Suppressor macrophage treated with lipopolysaccharide for 4 hours (primary cell): ENCODE data around the gene SMURF2.
"Not testable (repeated sequence)": the region's sequence is repeated elsewhere in the genome, so short reads cannot be mapped to it uniquely, and the experiment has no call there.

ENCODE experiments used
- DNase-seq: peaks from one replicate; pipeline ENCODE4 v3.0.0-alpha.2; 2020

SMURF2 gene

DNA sequence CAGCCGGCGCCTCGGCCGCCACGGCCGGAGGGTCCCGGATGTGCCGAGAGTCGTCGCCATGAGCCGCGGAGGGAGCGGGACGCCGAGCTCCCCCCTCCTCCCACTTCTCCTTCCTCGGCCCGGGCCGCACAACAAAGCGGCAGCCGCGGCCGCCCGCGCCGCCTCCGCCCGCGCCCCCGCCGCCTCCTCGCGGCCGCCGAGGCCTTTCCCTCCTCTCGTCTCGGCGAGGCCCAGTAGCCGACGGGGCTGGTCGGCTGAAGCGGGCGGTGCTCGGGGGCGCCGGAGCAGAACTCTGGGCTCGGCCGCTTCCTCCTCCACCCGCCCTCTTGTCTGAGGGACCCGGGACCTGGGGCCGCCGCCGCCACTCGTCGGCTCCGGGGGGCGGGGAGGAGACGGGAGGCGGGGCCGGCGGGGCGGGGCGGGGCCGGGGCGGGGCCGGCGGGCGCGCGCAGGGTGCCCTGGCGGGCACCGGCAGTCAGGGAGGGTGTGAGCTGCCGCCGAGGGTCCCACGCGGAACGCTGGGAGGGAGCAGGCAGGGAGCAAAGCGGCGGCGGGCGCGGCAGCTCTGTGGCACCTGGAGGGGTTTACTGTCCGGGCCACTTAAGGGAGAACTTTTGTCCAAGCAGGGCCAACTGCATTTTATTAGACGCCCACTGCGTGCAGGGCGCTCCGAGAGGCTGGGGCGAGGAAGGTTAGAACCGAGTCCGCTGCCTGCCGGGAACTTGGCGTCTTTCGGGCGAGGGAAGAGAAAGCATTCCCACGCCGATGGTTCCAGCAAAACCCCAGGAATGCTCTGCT lies at the start of gene SMURF2:
Gene SMURF2, minus strand, starts transcription at position 332 of the 798 bp plus-strand sequence. CDS start 427 bp downstream, outside the sequence.
- peak; percentile 90 for DNase-seq

DNA sequence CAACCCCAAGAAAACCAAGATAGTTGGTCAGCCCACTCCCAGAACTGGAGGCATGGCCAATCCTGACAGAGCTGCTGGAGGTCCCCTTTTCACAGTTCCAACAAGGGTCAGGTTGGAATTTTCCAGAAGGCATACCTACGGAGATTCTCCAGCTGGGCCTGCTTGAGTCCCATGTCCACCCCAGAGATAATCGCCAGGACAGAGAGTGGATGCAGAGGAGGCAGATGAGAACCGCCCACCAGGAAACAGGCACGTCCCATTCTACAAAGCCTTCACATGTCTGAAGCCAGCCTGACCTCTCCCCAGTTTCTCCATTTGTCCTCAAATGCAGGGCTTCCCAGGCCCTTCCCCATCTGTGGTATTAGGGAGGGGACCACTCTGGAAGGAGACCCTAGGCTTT lies 47.4 kb upstream of the SMURF2 start:
- DNase-seq = no peak

DNA sequence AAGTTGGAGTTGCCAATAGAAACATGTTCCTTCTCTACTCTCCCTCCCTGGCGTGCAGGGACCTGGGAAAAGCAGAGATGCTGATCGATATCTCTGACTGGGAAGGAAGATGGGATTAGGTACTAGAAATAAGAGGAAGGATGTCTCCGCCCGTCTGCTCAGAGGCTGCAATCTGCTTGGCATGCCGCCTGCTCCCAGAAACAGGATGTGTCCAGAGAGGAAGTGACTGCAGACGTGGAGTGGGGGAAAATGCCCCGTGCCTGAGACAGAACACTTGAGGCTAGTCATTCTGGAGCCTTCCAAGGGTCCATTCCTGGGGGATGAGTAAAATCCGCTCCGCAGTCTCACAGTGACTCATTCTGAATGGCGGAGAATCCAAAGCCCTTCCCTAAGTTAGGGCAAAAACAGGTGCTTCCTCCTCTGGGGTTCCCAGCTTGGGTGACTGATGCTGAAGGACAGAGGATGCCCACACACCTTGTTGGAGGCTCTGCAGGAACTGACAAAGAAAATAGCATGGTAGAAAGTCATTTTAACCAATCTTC lies 45.0 kb upstream of the SMURF2 start:
- peak; percentile 95 for DNase-seq

GRCh38 chr17:64706224-64707049 lies 44.3 kb upstream of the SMURF2 start:
- peak; percentile 89 for DNase-seq

GRCh38 chr17:64702815-64703214 lies 40.7 kb upstream of the SMURF2 start:
- no peak for DNase-seq

DNA sequence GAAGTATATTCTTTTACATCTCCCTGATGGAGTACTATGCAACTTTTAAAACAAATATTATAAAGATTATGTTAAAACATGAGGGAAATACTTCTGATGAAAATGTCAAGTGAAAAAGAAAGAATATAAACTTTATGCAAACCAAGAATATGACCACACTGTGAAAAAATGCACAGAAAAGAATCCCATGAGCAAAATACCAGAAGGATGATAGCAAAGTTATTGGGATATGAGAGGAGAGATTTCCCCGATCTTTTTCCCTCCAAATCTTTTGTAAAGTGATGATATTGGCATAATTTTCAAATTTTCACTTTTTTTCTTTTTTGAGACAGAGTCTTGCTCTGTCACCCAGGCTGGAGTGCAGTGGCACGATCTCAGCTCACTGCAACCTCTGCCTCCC lies 36.6 kb upstream of the SMURF2 start:
- no peak for DNase-seq

DNA sequence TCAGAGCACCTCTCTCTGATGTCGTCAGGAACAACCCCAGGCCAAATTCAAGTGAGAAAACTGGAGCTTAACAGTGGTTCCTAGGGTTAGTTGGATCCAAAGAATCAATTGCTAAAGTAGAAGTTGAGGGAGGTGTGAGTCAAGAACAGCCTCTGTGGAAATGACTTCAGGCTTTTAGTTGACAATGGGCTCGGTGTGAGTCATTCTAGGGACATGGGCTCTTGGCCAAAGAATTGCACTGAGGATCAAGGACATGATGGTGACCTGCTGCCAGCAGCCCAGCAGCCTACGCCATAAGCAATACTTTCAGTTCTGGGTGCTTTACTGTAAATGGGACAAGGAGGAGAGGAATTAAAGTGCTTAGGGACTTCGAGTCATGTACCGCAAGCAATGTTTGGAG lies 32.1 kb upstream of the SMURF2 start:
- DNase-seq = peak; percentile 98

GRCh38 chr17:64692187-64692586 lies 30.1 kb upstream of the SMURF2 start:
- peak; percentile 68 for DNase-seq

- no peak for DNase-seq
These were observed 27.0 kb upstream of the SMURF2 start for GRCh38 chr17:64689106-64689505.

DNA sequence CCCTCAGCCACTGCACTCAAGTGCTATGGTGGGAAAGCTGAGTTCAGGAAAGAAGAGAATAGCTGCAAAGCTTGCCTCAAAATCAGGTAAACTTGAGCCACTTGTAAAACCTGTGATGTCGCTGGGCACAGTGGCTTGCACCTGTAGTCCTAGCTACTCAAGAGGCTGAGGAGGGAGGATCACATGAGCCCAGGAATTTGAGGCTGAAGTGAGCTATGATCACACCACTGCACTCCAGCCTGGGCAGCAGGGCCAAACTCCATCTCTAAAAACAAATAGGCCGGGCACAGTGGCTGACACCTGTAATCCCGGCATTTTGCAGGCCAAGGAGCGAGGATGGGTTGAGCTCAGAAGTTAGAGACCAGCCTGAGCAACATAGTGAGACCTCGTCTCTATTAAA lies 26.4 kb upstream of the SMURF2 start:
- DNase-seq = no peak

GRCh38 chr17:64687961-64688360 lies 25.9 kb upstream of the SMURF2 start:
- no peak for DNase-seq

GRCh38 chr17:64687376-64687775 lies 25.3 kb upstream of the SMURF2 start:
- no peak for DNase-seq

GRCh38 chr17:64686705-64687104 lies 24.6 kb upstream of the SMURF2 start:
- DNase-seq = no peak

DNA sequence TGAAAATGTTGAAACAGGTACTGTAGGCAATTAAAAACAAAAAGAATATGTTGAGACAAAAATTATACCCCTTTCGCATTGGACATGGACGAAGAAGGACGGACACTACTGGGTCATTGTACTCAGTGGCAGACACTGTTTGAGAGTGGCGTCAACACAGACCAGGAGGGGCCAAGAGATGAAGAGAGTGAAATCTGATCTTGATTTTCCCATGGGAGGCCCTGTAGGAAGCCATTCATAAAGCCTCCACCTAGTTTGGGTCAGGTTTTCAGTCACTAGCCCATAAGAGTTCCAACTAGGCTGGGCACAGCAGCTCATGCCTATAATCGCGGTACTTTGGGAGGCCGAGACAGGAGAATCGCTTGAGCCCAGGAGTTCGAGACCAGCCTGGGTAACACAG lies 23.6 kb upstream of the SMURF2 start:
- no peak for DNase-seq

- no peak for DNase-seq
These were observed 21.7 kb upstream of the SMURF2 start for GRCh38 chr17:64683796-64684195.

DNA sequence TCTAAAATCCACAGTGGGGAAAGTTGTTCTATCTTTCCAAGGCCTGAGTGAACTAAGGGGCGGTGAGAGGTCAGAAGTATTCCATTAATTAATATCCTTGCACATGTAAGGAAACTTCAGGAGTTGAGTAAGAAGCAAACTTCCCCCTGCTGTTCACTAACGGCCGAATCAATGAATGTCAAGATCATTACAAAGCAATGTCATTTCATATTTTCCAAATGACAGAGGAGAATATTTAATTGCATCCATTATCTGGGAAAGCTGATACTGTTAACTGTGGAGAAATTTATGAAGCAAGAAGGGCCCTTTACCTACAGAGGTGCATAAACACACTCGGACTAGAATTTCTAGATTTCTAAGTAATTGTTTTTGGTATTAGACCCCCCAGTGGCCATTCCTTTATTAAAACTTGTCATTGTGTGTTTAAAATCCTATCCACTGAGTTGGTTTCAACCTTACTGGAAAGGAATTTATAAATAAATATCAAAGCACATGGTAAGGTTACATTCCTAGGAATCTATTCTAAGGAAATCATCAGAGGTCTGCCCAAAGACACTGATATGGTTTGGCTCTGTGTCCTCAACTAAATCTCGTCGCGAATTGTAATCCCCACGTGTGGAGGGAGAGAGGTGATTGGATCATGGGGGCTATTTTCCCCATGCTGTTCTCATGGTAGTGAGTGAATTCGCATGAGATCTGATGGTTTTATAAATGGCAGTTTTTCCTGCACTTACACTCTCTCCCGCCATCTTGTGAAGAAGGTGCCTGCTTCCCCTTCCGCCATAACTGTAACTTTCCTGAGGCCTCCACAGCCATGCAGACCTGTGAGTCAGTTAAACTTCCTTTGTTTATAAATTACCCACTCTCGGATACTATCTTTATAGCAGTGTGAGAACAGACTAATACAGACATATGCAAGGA lies 20.4 kb upstream of the SMURF2 start:
- no peak for DNase-seq

DNA sequence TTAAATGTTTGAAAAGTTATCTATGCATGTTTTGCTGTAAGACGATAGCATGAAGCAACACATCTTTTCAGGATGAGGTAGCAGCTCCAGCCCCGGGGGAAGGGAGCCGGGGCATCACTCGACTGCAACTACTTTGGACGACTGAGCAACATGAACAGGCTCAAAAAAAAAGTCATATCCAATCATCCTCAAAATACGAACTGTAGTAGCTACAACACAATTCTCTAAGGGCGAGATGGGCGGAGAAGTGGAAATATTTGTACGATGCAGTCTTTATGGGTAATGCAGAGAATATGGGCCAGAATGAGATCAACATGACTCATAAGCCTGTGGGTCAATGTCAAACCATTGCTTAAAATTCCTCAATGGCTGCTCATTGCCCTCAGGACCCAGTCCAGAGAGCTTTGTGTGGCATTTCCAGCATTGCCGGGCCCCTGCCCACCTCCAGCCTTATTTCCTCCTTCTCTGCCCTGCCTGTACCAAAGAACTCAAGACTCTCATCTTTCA lies 17.7 kb upstream of the SMURF2 start:
- no peak for DNase-seq

DNA sequence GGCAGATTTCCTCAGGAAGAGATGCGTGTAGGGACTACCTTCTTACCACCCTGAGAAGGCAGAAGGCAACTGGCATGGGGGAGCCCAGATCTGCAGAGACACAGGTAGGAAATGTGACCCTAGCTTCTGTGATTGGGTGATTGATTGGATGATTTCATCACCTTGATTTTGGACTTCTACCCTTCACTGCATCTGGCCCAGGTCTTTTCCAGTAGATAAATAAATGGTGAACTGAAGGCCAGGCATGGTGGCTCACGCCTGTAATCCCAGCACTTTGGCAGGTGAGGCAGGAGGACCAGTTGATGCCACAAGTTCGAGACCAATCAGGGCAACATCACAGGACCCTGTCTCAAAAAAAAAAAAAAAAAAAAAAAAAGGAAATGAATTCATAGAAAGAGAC lies 14.7 kb upstream of the SMURF2 start:
- no peak for DNase-seq

DNA sequence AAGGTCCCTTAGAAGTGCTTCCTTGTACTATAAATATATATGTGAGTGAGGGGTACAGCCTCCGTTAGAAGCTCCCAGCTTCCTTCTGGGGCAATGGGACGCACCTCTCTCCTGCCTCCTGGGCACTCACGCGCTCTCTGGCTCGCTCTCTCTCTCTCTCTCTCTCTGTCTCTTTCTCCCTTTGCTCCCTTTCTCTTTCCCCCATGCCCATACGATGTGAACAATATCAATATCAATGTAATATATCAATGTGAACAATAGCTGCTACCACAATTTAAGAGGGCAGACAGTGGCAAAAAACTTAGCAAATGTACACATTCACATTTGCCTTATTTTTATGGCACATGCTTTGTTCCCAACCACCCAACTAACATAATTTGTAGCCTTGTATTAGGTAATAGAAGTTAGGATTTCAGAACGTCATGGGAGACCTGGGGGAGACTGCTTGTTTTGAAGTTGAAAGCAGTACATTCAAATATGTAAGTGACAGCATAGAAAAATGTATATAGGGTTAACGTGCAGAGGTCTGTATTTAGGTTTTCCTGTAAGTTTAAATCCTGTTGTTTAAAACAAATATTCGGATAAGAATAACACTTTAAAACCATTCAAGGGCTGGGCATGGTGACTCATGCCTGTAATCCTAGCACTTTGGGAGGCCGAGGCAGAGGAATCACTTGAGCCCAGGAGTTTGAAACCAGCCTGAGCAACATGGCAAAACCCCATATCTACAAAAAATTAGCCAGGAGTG lies 8.9 kb upstream of the SMURF2 start:
- DNase-seq = not testable (repeated sequence)

GRCh38 chr17:64667807-64668721 lies 6.0 kb upstream of the SMURF2 start:
- not testable (repeated sequence) for DNase-seq
